NCI-H345 treated with DMSO at 0.1 percent for 48 hours (cell line): Measurements from ENCODE around the gene KCNMB3.
"Not testable (repeated sequence)": the region's sequence is repeated elsewhere in the genome, so short reads cannot be mapped to it uniquely, and the experiment has no call there.

Experiments
- DNase-seq: peaks from one replicate; lab custom pipeline; 2025; ENCODE audit not compliant: unreplicated experiment; lab: John Stamatoyannopoulos, UW

The KCNMB3 gene, protein sequence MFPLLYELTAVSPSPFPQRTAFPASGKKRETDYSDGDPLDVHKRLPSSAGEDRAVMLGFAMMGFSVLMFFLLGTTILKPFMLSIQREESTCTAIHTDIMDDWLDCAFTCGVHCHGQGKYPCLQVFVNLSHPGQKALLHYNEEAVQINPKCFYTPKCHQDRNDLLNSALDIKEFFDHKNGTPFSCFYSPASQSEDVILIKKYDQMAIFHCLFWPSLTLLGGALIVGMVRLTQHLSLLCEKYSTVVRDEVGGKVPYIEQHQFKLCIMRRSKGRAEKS

DNA sequence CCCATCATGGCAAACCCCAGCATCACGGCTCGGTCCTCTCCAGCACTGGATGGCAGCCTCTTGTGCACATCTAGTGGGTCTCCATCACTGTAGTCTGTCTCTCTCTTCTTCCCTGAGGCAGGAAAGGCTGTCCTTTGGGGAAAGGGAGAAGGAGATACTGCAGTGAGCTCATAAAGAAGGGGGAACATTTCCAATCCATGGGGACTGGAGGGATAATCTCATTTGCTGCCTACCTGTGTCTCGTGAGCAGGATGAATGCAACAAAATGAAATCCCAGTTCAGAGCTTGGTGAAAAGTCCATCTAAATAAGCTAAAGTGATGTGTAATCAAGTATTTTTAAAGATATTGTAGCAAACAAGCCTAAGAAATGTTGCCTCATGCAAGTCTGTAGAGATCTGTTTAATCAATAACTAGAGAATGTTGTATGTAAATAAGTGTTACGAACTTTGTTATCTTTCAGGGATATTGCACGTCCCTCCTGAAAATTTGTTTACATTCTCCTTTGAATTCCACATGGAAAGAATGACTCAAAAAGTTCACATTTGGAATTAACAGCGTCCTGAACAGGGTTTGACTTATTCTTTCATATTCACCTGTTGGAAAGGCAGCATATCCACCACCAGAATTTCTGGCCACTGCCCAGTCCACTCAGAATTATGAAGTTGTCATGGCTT is at the start of gene KCNMB3:
KCNMB3 (minus strand) TSS at position 312 of the 674 bp plus-strand sequence; CDS start at position 188, 124 bp downstream.
- DNase-seq = no peak

DNA sequence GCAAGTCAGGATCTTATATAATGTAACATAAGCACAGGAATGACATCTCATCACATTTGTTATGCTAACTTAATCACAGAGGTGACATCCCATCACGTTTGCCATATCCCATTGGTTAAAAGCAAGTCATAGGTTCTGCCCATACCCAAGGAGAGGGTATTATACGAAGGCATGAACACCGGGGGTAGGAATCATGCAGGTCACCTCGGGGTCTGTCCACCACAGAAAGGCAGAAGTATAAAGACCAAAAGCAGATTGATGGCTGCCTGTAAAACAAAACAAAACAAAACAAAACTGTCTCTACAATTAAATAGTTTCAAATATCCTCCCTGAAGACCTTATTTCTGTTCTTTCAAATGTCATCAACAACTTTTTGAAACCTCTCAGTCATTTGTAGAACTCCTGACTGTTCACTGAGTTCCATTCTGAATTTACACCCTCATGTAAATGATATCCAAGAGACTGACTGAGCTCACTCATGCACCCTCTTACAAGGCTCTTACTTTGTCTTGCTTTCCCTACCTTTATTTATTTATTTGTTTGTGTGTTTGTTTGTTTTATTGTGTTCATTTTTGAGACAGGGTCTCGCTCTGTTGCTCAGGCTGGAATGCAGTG is 49.2 kb upstream of the KCNMB3 start:
- DNase-seq = no peak

DNA sequence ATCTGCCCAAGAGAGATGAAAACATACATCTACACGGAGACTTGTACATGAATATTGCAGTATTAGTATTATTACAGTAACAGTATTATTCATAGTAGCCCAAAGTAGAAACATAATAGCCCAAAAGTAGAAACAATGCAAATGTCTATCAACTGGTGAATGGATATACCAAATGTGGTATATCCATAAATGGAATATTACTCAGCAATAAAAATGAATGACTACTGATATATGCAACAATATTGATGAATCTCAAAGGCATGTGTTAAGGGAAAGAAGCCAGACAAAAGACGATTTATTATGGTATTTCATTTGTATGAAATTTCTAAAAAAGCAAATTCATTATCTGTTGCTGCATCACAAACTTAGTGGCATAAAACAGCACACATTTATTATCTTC is 48.4 kb upstream of the KCNMB3 start:
- no peak for DNase-seq

DNA sequence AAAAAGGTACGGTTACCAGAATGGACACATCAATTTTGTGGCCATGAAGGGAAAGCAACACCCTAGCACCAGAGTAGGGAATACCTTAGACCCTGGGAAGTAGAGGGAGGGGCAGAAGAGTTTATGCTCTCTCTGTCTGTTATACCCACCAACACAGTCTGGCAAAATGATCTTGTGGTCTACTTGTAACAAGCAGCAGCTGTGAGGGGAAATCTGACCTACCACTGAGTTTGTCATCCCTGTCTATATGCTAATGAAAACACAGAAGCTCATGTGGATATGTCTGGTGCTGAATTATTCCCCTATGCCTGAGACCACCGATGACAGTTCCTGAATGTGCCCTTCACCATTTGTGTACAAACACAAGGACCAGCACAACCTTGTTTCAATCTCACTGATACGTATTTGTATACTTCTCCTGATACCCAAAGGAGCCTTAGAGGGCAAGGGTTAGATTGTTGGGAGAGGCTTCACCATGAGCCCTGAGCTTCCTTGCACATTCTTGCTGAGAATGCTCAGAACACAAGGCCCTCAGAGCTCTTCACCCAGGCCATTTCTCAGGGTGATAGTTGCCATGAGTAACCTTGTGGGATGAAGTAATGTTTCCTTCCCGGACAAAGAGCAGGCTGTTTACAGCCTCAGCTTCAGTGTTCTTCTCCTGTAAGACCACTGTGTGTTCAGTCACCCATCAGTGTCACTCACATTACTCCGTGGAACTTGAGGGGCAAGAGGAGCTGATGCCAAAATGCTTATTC is 47.2 kb upstream of the KCNMB3 start:
- no peak for DNase-seq

DNA sequence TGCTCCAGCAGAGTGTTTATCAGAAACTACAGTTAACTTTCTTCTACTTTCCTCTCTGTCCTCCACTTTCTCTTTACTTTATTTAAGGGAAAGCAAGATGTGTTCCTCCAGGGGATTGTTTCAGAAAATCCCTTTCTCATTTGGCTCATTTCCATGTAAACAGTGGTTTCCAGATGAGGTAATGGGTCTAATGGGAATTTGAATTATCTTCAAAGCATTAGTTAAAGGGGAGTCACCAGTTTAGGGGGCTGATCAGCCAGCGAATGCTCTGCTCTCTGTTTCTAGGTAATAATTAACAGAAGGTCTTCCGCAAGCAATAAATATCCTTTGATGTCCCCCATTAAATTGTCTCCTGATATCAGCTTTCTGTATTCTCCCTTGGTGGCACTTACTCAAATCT is 41.5 kb upstream of the KCNMB3 start:
- DNase-seq = no peak

DNA sequence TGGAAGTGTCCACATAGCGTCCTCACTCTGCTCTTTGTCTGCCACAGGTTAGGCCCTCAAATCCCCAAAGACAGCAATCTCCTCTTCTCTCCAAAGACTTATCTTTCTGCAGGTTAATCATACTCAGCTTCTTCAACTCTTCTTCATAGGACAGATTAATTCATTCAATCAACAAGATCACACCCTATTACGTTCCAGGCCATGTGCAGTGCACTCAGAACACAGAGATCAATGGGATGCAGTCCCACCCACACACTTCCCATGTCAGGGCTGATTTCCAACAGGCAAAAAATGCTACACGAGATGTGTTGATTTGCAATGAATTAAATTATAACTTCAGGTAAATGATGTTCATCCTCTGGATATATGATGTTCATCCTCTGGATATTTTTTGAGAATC is 38.4 kb upstream of the KCNMB3 start:
- DNase-seq = no peak

DNA sequence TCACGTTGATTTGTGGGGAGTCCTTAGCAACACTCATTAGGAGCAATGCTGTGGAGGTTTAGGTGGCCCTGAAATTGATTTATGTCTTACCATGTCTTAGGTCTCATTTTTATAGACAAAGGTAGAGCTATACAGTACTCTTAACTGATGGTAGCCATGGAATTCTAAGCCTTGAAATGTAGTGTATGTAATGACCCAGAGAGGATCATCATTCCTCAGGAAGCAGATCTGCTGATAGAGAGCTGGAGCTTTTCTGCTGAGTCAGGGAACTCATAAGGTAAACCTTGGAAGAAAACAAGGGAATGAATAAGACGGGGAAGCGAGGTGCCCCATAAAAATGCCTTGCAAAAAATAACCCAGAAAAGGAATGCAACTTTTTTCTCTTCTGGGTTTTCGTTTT is 37.9 kb upstream of the KCNMB3 start:
- no peak for DNase-seq

DNA sequence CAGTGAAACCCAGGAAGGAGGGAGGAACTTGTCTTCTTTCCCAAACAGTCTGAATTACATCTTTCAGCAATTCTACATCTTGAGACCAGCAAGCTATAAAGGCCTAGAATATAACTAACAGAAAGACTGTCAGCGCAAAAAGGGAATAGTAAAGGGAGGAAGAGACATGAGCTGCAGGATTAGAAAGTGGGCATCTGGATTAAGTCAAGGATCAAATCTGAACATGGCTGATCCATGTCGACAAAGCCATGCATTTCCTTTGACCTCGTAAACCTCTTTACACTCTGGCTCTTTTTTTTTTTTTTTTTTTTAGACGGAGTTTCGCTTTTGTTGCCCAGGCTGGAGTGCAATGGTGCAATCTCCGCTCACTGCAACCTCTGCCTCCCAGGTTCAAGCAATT is 35.4 kb upstream of the KCNMB3 start:
- DNase-seq = no peak

DNA sequence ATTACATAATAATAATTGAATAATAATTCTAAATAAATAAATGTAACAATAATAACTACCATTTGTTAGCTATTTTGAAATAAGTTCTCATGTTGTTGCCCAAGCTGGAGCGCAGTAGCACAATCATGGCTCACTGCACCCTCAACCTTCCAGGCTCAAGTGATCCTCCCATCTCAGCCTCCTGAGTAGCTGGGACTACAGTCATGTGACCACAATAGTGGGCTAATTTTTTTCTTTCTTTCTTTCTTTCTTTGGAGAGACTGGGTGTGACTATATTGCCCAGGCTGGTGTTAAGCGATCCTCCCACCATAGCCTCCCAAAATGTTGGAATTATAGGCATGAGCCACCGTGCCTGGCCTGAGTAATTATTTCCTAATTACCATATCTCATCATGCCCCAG is 30.9 kb upstream of the KCNMB3 start:
- DNase-seq = no peak

DNA sequence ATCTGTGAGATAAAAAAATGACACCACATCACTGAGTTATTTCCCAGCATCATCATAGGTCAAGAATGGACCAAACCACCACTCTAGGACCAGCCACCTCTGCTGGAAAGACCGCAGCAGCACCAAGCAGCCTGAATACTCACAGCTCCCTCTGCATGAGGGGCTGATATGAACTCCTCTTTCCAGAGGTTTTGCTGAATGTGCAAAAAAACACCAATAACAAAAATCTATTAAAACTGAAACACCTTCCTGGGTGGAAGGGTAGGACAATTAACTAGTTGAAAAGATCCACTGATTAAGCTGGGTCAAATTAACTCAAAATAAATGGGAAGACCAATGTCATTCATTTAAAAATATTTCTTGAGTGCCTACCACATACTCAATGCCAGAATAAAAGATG is 28.9 kb upstream of the KCNMB3 start:
- DNase-seq = no peak

DNA sequence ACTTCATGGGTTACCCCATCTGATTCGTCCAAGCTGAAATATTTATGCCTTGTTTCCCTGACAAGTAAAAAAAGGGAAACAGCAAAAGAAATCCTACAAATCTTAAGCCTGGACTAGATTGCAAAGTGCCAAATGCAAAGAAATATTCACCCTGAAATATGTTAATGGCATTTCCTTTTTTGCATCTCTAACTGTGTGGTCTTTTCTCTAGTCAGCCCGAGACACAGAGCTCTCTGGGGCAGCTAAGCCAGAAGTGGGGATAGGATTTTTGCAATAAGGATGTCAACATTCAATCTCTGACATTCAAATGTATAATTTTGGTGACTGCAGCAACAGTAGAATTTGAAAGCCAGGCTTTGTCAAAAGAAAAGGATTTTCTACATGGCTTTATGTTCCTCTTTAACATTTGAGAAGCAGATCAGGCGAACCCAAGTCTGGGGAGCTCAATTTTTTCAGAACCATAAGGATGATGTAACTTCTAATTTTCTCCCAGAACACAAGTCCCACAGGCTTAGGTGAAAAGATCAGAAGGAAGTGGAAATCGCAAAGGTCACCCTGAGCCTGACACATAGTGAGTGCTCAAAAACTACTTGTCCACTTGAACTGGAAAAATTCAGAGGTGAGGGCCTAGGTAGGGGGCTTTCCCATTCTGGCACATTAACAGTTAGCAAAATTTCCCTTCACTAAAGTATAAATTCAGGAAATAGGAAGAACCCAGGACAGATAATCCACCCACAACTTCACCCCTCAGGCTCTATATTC is 28.2 kb upstream of the KCNMB3 start:
- no peak for DNase-seq

DNA sequence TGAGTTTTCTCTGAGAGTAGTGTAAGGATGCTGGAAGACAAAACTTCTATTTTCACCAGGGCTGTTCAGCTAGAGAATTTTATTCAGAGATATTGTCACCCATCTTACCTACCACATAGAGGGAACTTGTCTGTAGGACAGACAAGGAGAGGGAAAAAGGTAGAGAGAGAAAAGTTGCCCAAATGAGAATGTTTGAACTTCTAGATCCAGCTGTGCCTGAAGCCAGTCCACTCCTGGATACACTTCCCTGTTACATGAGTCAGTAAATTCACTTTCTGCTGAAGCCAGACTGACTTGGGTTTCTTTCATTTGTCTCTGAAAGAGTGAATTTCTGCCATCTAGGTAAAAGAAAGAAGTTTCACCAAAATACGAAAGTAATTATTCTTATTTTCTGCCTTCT is 27.2 kb upstream of the KCNMB3 start:
- no peak for DNase-seq

DNA sequence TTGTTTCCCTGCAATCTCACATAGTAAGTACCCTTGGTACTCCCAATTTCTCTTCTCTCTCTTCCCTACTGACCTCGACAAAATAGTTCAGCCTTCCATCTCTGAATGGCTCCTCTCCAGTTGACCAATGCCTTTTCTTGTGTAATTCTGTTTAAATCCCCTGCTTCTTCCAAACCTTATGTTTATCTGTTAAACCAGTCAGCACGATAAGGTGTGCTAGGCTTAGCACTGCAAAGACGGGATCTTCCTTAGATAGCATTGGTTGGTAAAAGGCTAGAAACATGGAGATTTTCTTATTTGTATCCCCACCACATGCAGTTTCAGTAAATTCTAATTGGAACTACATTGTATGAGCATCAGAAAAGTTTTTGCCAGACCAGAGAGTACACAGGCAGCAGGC is 25.8 kb upstream of the KCNMB3 start:
- DNase-seq = no peak

DNA sequence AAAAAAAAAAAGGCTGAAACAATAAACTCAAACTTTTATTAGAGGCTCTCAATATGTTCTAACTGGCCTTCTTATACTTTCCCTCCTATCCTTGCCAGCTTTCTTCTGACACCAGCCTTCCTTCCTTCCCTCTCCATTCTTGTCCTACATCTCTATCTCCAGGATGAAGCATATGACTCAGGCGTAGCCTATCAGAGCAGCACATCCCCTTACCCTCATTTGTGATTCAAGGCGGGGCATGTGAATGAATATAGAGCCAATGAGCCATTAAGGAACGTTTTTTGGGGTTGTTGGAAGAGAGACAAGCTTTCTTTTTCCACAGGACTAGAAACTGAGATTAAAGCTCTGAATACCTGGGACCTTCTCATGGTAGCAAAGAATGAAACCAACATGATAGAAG is 25.1 kb upstream of the KCNMB3 start:
- DNase-seq = no peak

DNA sequence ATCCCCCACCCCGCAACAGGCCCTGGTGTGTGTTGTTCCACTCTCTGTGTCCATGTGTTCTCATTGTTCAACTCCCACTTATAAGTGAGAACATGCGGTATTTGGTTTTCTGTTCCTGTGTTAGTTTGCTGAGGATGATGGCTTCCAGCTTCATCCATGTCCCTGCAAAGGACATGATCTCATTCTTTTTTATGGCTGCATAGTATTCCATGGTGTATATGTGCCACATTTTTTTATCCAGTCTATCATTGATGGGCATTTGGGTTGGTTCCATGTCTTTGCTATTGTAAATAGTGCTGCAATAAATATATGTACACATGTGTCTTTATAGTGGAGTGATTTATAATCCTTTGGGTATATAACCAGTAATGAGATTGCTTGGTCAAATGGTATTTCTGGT is 23.5 kb upstream of the KCNMB3 start:
- DNase-seq = not testable (repeated sequence)

DNA sequence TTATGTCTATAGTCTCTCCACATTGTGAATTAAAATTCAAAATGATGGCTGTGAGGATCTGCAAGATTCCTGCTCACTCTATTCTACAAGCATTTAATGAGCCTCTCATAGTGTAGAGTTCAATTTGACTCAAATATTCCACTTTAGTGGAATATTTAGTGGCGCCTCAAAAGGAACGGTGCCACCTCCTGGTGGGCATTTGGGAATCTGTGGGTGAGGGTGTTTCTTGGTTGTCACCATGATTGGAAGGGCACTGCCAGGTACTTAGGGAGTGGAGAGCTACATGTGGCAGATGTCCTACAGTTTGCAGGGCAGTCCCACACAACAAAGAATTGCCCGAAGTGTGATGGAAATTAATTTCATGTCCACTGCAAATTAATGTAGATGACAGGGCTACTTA is 21.5 kb upstream of the KCNMB3 start:
- no peak for DNase-seq

DNA sequence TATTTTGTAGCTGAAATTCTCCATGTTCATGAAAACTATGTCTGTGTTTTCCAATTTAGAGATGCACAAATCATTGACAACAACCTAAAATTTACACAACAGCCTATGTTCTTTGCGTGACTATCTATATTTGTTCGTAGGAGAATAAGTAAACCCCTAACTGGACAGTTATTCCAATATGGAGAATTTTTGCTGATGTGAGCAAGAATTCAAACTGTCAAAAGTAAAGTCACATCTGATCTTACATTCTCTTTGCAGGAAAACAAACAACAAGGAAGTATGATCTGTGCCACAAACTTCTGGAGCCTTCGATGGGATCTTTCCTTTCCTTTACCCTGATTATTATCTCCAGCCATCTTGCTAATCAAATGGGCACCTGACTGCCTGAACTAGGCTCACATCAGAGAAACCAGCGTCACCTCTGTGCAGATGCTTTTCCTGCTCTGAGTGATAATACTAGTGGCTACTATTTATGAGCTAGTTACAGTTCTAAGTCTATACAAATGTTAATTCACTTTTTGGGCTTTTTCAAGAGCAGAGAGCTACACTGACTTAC is 18.3 kb upstream of the KCNMB3 start:
- DNase-seq = no peak

DNA sequence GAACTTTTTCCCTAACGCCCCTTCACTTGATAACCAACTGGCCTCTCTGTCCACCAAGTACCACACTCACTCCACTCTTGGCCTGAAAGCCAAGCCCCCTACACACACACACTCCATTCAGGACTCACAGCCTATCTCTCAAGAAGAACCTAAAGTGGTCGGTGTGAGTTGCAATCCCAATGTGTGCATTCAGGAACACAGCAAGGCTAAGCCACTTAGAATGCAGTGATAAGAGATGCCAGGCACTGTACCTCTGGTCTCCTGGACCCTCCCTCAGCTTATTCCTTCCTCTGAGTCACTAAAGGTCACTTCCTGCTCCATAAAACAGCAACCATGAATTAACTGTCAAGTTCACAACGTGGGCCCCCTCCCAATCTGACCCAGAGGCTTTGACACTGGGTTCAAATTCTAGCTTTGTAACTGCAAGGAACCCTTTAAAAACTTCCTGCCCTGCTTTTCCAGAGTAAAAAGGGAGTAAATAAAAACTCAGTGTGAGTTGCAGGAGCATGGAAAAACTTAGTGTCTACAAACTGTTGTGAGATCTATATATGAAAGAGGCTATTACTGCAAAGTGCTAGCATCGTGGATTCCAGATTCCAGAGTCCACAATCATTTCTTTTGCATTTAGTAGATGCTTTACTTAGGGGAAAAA is 17.6 kb upstream of the KCNMB3 start:
- DNase-seq = no peak

DNA sequence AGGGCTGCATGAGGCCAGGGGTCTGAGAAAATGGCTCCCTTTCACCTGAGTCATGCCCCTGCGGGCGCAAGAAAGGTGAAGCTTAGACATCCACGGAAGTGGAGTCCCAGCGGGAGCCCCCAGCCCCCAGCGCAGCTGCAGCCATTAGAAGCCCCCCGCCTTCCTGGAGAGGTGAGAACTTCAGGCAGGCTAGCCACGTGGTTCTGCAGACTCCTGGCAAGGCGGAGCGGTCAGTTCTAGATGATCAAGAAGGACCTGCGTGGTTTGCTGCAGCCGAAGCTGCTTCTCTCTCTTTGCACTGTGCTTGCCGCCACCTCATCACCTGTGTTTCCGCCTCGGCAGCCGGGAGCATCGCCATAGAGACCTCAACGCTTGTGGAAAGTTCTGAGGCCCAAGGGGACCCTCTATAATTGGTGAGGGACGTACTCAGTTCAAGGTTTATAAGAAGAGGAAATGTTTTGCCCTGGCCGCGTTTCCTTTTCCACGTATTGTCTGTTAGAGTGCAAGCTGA is 15.8 kb upstream of the KCNMB3 start:
- no peak for DNase-seq

DNA sequence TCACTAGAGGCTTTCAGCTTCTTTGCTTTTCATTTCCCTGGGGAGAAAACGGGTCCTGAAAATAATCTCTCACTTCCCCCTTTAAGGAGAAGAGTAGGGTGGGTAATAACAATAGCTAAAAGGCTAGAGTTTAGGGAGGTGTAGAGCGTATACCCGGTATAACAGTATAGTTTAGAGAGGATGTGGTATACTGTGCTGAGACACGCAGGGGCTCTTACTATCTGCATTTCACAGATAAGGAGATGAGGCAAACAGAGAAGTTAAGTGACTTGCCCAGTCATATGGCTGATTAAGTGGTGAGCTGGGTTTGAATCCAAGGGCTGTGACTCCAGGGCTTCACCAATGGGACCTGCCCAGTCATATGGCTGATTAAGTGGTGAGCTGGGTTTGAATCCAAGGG is 15.0 kb upstream of the KCNMB3 start:
- DNase-seq = no peak
